SK-N-MC (cell line): ENCODE measurements around the gene MS4A5.

Experiments used
- DNase-seq: peaks from one replicate; pipeline ENCODE4 v3.0.0-alpha.2; 2011; ENCODE audit warnings: low read depth, low spot score
- H3K27ac ChIP-seq: fragments of 200-600 bp; sonication (generic); 2 replicates; pipeline ENCODE4 v1.5.1; 2016; ENCODE audit warnings: mixed run types
- H3K36me3 ChIP-seq: fragments of 200-600 bp; sonication (generic); 2 replicates; pipeline ENCODE4 v1.6.1; 2017; ENCODE audit warnings: antibody characterized with exemption, low read length, mixed read lengths; ENCODE audit not compliant: insufficient read depth
- H3K4me3 ChIP-seq: fragments of 200-600 bp; sonication (generic); 2 replicates; pipeline ENCODE4 v1.5.1; 2016
- H3K9ac ChIP-seq: fragments of 200-600 bp; sonication (generic); 2 replicates; pipeline ENCODE4 v1.8.0; 2017; ENCODE audit warnings: mixed run types, mixed read lengths; ENCODE audit not compliant: insufficient read length
- H3K9me3 ChIP-seq: fragments of 200-600 bp; sonication (generic); 2 replicates; pipeline ENCODE4 v1.6.1; 2017; ENCODE audit warnings: low read depth, mild to moderate bottlenecking, antibody characterized with exemption, low read length, moderate library complexity, mixed read lengths
- EZH2 ChIP-seq: fragments of 200-600 bp; sonication (generic); IDR thresholded peaks from one replicate; pipeline ENCODE4 v1.6.1; 2017; ENCODE audit warnings: antibody characterized with exemption
- FOXP2 ChIP-seq: optimal IDR thresholded peaks from 2 replicates; pipeline ENCODE3; 2011; ENCODE audit warnings: mild to moderate bottlenecking, moderate library complexity; ENCODE audit not compliant: insufficient read depth; ENCODE audit errors: extremely low read length, control extremely low read depth
- POLR2AphosphoS5 ChIP-seq: IDR thresholded peaks from 2 replicates; pipeline ENCODE4 v1.6.1; 2012; ENCODE audit warnings: mild to moderate bottlenecking, low read depth, low read length, borderline replicate concordance

MS4A5 gene

GRCh38 chr11:60429272-60429671, at the start of gene MS4A5:
TSS of gene MS4A5 (plus strand) at chr11:60429572. CDS start at chr11:60429675, 103 bp downstream.
- no peak within 1 kb of the TSS for H3K27ac ChIP-seq
- TF ChIP-seq POLR2AphosphoS5 (no peak), FOXP2 (no peak), EZH2 (no peak)
- H3K9me3 ChIP-seq, result no peaks in the 10 kb centered on the region
- no peaks in the 10 kb centered on the region for H3K36me3 ChIP-seq
- H3K9ac ChIP-seq, result no peak within 1 kb of the TSS
- H3K4me3 ChIP-seq, result no peak within 1 kb of the TSS
- no peak for DNase-seq

GRCh38 chr11:60389279-60389910, 40.0 kb upstream of the MS4A5 start:
- Histone ChIP-seq H3K36me3 (no peaks in the 10 kb centered on the region), H3K4me3 (no peak overlapping the region), H3K9me3 (no peaks in the 10 kb centered on the region), H3K9ac (no peak overlapping the region), H3K27ac (no peak overlapping the region)
- TF ChIP-seq POLR2AphosphoS5, result no peak
- TF ChIP-seq EZH2, result no peak
- no peak for TF ChIP-seq FOXP2
- no peak for DNase-seq

- H3K36me3 ChIP-seq, result no peaks in the 10 kb centered on the region
Measured at GRCh38 chr11:60390419-60390818, 39.0 kb upstream of the MS4A5 start.

GRCh38 chr11:60392361-60392760, 37.0 kb upstream of the MS4A5 start:
- H3K9me3 ChIP-seq, result no peaks in the 10 kb centered on the region
- no peak overlapping the region for H3K4me3 ChIP-seq
- H3K27ac ChIP-seq, result no peak overlapping the region
- TF ChIP-seq EZH2, result no peak
- no peak for TF ChIP-seq POLR2AphosphoS5
- TF ChIP-seq FOXP2, result no peak
- no peak for DNase-seq
- H3K9ac ChIP-seq, result no peak overlapping the region
- H3K36me3 ChIP-seq, result no peaks in the 10 kb centered on the region

More at GRCh38 chr11:60390419-60390818, 39.0 kb upstream of the MS4A5 start:
- TF ChIP-seq POLR2AphosphoS5, result no peak
- no peak for TF ChIP-seq FOXP2
- TF ChIP-seq EZH2, result no peak
- Histone ChIP-seq H3K4me3 (no peak overlapping the region), H3K9ac (no peak overlapping the region), H3K27ac (no peak overlapping the region), H3K9me3 (no peaks in the 10 kb centered on the region)
- no peak for DNase-seq

- TF ChIP-seq EZH2 (no peak), POLR2AphosphoS5 (no peak), FOXP2 (no peak)
- no peaks in the 10 kb centered on the region for H3K9me3 ChIP-seq
- no peaks in the 10 kb centered on the region for H3K36me3 ChIP-seq
- no peak for DNase-seq
- H3K4me3 ChIP-seq, result no peak overlapping the region
- H3K27ac ChIP-seq, result no peak overlapping the region
- H3K9ac ChIP-seq, result no peak overlapping the region
Measured at GRCh38 chr11:60393016-60393415, 36.4 kb upstream of the MS4A5 start.

- Histone ChIP-seq H3K36me3 (no peaks in the 10 kb centered on the region), H3K9ac (no peak overlapping the region), H3K4me3 (no peak overlapping the region), H3K27ac (no peak overlapping the region), H3K9me3 (no peaks in the 10 kb centered on the region)
- TF ChIP-seq POLR2AphosphoS5 (no peak), FOXP2 (no peak)
- no peak for DNase-seq
Measured at GRCh38 chr11:60394666-60395380, 34.5 kb upstream of the MS4A5 start.

GRCh38 chr11:60396382-60396781, 33.0 kb upstream of the MS4A5 start, which contains the start of gene MS4A14:
TSS of gene MS4A14 (plus strand) at chr11:60396459. CDS start at chr11:60396579, 120 bp downstream.
- no peak within 1 kb of the TSS for H3K9ac ChIP-seq
- no peak for TF ChIP-seq POLR2AphosphoS5
- TF ChIP-seq FOXP2, result no peak
- no peak for TF ChIP-seq EZH2
- no peak for DNase-seq
- H3K9me3 ChIP-seq, result no peaks in the 10 kb centered on the region
- H3K4me3 ChIP-seq, result no peak within 1 kb of the TSS
- H3K36me3 ChIP-seq, result no peaks in the 10 kb centered on the region
- no peak within 1 kb of the TSS for H3K27ac ChIP-seq

GRCh38 chr11:60396799-60397198, 32.6 kb upstream of the MS4A5 start:
- Histone ChIP-seq H3K9me3 (no peaks in the 10 kb centered on the region), H3K36me3 (no peaks in the 10 kb centered on the region), H3K4me3 (no peak overlapping the region), H3K27ac (no peak overlapping the region), H3K9ac (no peak overlapping the region)
- TF ChIP-seq FOXP2, result no peak
- DNase-seq, result no peak

GRCh38 chr11:60420015-60420414, 9.4 kb upstream of the MS4A5 start:
- H3K27ac ChIP-seq, result no peak overlapping the region
- no peaks in the 10 kb centered on the region for H3K9me3 ChIP-seq
- no peak for DNase-seq
- TF ChIP-seq FOXP2 (no peak), POLR2AphosphoS5 (no peak), EZH2 (no peak)
- no peak overlapping the region for H3K9ac ChIP-seq
- no peaks in the 10 kb centered on the region for H3K36me3 ChIP-seq
- no peak overlapping the region for H3K4me3 ChIP-seq
